Ecto neural progenitor cell (in vitro differentiated cells): ENCODE data around the gene TRPC4.

Experiments
- DNase-seq: peaks from one replicate; pipeline ENCODE4 v3.0.0-alpha.2; 2018; ENCODE audit warnings: low spot score

TRPC4 gene

DNA sequence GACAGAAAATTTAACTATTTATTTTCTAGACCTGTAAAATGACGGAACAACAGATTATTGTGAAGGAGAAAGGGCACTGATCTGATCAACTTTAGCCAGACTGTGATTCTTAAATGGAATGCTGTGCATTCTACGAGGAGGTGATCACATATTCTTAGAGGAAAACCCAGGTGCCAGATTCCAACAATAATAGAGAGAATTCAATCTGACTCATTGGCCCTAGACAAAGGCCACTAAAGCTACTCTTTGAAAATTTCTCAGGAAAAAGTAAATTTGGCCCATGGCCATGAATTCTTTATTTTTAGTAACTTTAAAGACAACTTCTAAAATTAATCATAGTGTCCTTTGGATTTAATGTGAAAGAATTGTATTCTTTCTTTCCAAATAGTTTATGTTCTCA is 212.4 kb downstream of the TRPC4 start:
- DNase-seq: no peak

GRCh38 chr13:37656247-37656940 is 213.2 kb downstream of the TRPC4 start:
- no peak for DNase-seq

- no peak for DNase-seq
These were observed 217.0 kb downstream of the TRPC4 start for GRCh38 chr13:37652596-37652995.

DNA sequence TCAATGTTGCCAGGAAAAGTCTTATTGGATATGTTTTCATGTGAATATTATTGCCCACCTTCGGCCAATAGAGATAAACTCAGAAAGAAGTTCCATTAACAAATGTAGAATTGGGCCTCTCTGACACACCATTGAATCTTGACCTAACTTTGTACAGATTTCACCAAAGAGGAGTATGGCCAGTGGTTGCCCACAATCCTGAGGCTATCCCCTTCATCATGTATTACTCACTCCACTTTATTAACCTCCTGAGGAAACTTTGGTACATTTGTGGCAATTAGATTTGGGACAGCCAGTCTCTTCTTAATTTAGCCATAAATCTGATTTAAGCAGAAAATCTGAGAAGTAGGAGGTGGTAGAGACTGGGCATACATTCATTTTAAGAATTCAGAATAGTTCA is 217.7 kb downstream of the TRPC4 start:
- DNase-seq: no peak

DNA sequence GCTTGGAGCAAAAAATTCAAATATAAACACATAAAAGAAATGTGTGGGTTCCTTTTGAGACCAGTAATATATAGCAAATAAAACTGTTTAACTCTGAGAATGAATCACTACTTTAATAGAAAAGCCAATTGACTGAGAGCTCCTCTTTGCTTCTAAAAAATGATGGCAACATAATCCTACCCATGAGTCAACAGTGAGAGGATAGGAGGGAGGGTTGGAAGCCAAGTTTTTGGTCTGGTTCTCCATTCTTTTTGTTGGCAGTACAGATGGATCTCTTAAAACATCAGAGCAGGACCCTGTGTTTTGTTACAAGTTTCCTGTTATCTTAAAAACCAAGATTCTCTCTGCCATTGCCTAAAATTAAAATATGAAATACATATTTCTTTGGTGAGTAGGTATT is 221.0 kb downstream of the TRPC4 start:
- no peak for DNase-seq

DNA sequence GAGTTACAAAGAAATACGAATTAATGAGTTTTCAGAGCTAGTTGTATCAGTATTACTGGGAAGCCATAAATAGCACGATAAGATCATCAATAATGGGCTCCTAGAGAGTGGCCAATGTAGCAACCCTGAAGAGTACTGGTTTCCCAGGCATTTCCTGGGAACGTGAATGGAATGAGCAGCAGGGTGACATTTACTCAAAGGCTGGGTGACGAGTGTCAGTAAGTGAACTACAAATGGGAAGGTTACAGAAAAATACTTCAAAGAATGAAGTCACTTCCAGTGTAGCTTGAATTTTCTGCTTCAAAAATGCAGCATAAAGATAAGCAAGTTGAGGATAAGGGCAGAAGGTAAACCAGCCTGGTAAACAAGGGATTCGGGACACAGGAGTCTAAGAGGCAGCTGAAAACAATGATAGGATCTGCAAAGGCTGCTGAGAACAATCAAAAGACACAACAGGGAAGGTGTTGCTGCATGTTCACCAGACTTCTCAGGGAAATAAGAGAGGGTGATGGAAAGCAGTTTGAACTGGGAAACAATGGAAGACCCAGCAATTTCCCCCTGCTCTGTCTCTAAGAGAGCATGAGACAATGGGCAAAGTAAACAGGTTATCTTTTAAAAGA is 222.4 kb downstream of the TRPC4 start:
- DNase-seq: no peak

- DNase-seq: no peak
These were observed 223.0 kb downstream of the TRPC4 start for GRCh38 chr13:37646531-37646930.

DNA sequence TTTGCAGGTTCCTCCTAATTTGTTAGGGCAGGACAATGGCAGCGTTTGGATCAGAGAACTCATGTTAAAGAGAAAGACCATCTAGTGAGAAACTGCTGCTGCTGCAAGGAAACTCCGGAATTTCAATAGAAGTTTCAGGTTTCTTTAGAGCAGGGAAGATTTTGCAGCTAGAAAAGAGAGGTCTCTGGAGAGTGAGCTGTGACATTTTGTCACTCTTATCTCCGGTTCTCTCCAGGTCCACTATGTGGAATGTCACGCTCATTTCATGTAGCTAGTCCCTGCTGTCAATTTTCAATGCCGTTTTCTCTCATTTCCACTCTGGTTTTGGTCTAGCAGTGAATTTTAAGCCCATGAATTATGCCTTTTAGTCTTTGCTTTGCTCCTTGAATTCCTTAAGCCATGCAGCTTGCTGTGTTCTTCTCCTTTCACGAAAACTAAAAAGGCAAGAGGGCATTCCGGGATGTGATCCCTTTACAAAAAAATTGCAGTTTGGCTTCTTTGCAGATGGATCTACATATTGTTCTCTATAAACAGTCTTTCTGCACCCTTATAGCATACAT is 224.3 kb downstream of the TRPC4 start:
- DNase-seq: no peak

DNA sequence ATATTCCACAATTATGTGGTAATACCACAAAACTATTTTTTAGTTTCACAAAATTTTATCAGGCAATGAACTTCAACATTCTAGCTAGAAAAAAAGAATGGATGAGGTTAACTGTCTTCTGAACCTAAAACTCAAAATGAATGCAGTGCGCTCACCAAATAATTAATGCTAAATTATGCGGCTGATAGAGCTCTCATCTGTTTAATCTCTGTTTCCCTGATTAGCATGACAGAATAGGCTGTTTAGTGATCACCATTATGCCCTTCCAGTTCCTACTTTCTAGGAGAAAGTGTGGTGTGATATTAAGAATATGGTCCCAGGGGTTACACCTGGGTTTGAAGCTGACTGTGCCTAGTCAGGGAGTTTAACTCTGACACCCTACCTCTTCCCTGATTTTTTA is 228.2 kb downstream of the TRPC4 start:
- no peak for DNase-seq

GRCh38 chr13:37640499-37640898 is 229.1 kb downstream of the TRPC4 start:
- no peak for DNase-seq

DNA sequence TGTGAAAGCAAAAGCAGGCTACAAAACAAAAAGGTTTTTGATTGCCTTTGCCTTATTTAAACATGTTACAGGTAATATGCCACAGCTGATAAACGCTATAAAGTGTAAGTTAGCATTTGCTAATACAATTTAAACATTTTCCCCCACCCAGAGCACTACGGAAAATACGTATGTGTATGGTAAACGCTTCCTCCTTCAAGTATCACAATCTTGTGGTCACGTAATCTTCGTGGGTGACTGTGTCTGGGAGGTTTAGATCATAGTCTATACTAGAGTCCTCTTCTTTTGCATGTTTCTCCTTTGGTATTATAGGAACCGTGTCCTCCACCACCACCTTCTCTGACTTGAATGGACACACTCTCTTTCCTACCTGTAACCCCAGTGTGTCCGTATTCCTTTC is 232.9 kb downstream of the TRPC4 start:
- DNase-seq: no peak

DNA sequence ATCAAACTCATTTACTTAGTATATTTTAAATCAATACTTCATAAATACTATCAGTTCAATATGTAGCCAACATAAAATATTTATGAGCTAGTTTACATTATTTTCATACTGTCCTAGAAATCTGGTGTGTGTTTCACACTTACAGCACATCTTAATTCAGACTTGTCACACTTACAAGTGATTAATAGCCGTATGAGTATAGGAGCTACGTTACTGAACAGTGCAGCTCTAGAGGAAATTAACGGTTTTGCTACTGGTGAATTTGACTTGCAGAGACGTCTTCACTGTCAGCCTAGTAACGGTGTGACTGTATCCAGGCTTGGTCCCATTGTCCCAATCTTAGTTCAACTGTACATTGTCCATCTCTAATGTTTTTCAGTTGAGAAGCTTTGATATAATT is 237.3 kb downstream of the TRPC4 start:
- no peak for DNase-seq

GRCh38 chr13:37627428-37627827 is 242.1 kb downstream of the TRPC4 start:
- DNase-seq: no peak

GRCh38 chr13:37621811-37622361 is 247.7 kb downstream of the TRPC4 start:
- no peak for DNase-seq

GRCh38 chr13:37618554-37618953 is 251.0 kb downstream of the TRPC4 start:
- DNase-seq: no peak

- no peak for DNase-seq
These were observed 252.4 kb downstream of the TRPC4 start for GRCh38 chr13:37617173-37617572.

DNA sequence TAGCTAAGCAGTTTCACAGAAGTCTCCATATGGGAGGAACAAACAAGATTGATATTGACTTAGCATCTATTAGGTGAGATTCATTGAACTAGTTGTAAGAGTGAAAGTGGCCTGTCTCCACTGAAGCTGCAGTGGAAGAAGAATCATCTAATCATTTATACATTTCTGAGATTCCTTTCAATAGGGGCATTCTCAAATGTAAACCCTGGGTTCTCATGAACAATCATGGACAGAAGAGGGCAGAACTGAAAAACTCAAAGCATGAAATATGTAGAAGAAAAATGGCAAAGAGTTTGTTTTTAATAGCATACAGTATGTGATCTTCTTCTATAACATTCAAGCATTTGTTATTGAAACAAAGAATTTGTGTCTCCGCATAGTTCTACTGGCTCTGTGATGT is 253.4 kb downstream of the TRPC4 start:
- no peak for DNase-seq

- no peak for DNase-seq
These were observed 254.3 kb downstream of the TRPC4 start for GRCh38 chr13:37615276-37615675.

DNA sequence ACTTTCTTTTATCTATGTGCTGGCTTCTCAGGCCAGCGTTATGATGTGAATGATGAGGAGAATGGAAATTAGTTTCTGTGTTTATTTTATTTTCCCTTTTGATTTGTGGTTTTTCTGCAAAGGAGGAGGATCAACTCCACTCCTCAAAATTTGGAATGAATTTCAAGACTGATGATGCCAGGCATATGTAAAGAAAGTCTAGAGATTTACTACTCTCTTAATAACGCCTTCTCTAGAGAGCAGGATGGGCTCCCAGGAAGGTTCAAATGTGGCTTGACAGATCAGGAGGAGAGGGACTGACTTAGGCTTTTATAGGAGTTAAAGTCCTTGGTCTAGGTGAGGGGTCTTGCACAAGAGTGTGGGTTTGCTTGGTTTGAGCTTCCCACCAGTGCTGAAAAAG is 255.9 kb downstream of the TRPC4 start:
- DNase-seq: no peak

GRCh38 chr13:37613236-37613635 is 256.3 kb downstream of the TRPC4 start:
- DNase-seq: no peak

DNA sequence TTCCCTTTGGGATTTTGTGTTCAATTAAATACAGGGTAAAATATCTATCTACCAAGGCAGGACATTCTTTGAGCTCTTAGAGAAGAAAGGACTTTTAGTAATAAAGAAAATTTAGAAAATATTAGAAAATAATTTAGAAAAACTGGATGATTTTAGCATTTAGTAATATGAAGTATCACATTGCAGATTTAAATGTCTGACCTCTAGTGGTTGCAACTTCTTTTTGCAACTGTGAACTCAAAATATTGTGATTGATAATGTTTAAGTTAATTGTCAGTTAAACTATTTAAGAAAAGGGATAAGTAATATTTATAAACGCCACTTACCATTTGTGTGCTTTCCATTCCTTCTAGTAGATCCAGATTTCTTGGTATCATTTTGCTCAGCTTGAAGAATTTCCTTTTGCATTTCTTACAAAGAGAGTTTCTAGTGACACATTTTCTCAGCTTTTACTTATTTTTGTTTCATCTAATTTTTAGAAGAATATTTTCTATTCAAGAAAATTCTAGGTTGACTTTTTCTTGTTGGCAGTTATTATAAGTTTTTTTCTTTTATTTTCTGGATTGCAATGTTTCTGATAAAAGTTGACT is 260.7 kb downstream of the TRPC4 start:
- no peak for DNase-seq

DNA sequence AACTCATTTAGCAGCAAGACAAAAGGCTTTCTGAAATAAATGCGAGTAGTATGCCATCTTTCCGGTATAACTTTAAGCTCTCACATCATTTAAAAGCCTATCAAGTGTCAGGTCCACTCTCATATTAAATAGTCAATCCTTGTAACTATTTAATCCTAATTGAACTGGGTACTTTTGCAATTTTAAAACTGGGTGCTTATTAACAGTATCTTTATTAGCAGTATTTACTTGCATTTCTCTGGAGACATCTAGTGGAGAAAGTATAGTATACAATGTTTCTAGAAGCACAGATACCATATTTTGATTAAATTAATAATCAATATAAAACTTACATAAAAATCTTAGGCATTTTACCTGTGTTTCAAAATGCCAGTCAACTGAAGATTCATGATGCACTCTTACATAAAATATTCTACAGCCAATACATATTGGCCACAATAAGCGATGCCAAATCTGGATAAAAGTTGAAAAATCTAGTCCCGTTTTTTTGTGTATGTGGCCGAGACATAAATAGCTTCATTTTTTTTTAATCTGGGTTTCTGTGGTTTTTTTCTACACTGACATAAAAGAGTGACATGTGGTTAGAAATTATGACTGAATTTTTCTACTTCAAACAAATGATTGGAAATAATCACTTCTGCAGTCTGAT is 266.7 kb downstream of the TRPC4 start:
- no peak for DNase-seq
